ENCODE data around the gene SLC24A2. TPM values are rescaled to one million over a fixed set of nuclear protein-coding genes. Genes with fewer than 3 reads are reported as not detected.

Gene SLC24A2
- total RNA-seq, 1 experiment from 2014 or later: 8.0 TPM

- ChIA-PET POLR2A (no interaction called here), CTCF (no interaction called here)
- no peak for TF ChIP-seq NFATC4 (CRISPR knock-in tag; IDR thresholded peaks at IDR 0.05)
- TF ChIP-seq, protein P1, sequence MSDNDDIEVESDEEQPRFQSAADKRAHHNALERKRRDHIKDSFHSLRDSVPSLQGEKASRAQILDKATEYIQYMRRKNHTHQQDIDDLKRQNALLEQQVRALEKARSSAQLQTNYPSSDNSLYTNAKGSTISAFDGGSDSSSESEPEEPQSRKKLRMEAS (CRISPR knock-in tag; IDR thresholded peaks at IDR 0.05): no peak
- no peak for TF ChIP-seq ZNF416 (CRISPR knock-in tag; IDR thresholded peaks at IDR 0.05)
- TF ChIP-seq ZNF232 (CRISPR knock-in tag; IDR thresholded peaks at IDR 0.05): no peak
- TF ChIP-seq PRRX2 (CRISPR knock-in tag; IDR thresholded peaks at IDR 0.05): no peak
- no peak for TF ChIP-seq NFE2L1 (CRISPR knock-in tag; IDR thresholded peaks at IDR 0.05)
- TF ChIP-seq ZNF532 (CRISPR knock-in tag; IDR thresholded peaks at IDR 0.05; ENCODE audit: borderline replicate concordance): no peak
- TF ChIP-seq ZSCAN18 (CRISPR knock-in tag; IDR thresholded peaks at IDR 0.05): no peak
- no peak for TF ChIP-seq TEAD1 (CRISPR knock-in tag; IDR thresholded peaks at IDR 0.05)
- TF ChIP-seq GRHL2 (CRISPR knock-in tag; IDR thresholded peaks at IDR 0.05; ENCODE audit: insufficient replicate concordance, severe bottlenecking): no peak
- TF ChIP-seq ZNF317 (CRISPR knock-in tag; IDR thresholded peaks at IDR 0.05; ENCODE audit: borderline replicate concordance, low read depth): no peak
- no peak for TF ChIP-seq ELF4 (CRISPR knock-in tag; IDR thresholded peaks at IDR 0.05; ENCODE audit: low read depth)
- Mint-ChIP-seq H3K9me3 (peaks cover 27% of the 10 kb centered on the region), H3K4me1 (peaks cover 20% of the 10 kb centered on the region), H3K27me3 (ENCODE audit: low read depth) (no peaks in the 10 kb centered on the region), H3K27ac (no peak overlapping the region), H3K36me3 (peaks cover 26% of the 10 kb centered on the region), H3K4me3 (no peak overlapping the region)
- DNase-seq (ENCODE audit: low spot score): no peak
- no peak for ATAC-seq
These were observed 29.8 kb downstream of the SLC24A2 start for GRCh38 chr9:19759066-19759465.

DNA sequence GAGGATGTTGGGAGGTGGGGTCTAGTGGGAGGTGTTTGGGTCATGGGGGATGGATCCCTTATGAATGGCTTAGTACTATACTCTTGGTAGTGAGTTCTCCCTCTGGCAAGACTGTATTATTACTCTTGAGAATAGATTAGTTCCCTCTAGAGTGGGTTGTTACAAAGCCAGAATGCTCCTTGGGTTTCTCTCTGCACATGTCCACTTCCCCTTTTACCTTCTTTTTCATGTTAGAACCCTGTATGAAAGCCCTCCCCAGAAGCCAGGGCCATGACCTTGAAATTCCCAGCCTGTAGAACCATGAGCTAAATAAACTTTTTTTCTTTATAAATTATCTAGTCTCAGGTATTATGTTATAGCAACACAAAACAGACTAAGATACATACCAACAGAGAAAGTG, 31.1 kb downstream of the SLC24A2 start:
- no peaks in the 10 kb centered on the region for H3K27me3 Mint-ChIP-seq (ENCODE audit: low read depth)
- peaks cover 13% of the 10 kb centered on the region for H3K36me3 Mint-ChIP-seq
- no peak overlapping the region for H3K4me3 Mint-ChIP-seq
- ATAC-seq (no peak; the same call in 1 of the 2 replicates), DNase-seq (ENCODE audit: low spot score) (no peak)
- ChIA-PET CTCF (no interaction called here), POLR2A (no interaction called here)
- peaks cover 22% of the 10 kb centered on the region for H3K4me1 Mint-ChIP-seq
- H3K9me3 Mint-ChIP-seq: peaks cover 14% of the 10 kb centered on the region
- no peak overlapping the region for H3K27ac Mint-ChIP-seq
- TF ChIP-seq OVOL2 (CRISPR knock-in tag; IDR thresholded peaks at IDR 0.05; ENCODE audit: borderline replicate concordance) (no peak), SMAD4 (CRISPR knock-in tag; IDR thresholded peaks at IDR 0.05) (no peak), NFYB (CRISPR knock-in tag; conservative IDR thresholded peaks at IDR 0.05; ENCODE audit: low read depth) (no peak), TEAD4 (CRISPR knock-in tag; IDR thresholded peaks at IDR 0.05) (no peak), ZNF396 (CRISPR knock-in tag; IDR thresholded peaks at IDR 0.05; ENCODE audit: borderline replicate concordance) (no peak), USF1 (CRISPR knock-in tag; IDR thresholded peaks at IDR 0.05) (no peak), GRHL2 (CRISPR knock-in tag; IDR thresholded peaks at IDR 0.05; ENCODE audit: insufficient replicate concordance, severe bottlenecking) (no peak), FOXP1 (CRISPR knock-in tag; IDR thresholded peaks at IDR 0.05; ENCODE audit: borderline replicate concordance) (no peak), ZNF423 (CRISPR knock-in tag; IDR thresholded peaks at IDR 0.05) (no peak), IRF2 (CRISPR knock-in tag; IDR thresholded peaks at IDR 0.05; ENCODE audit: borderline replicate concordance, low read depth) (no peak), ATF1 (CRISPR knock-in tag; IDR thresholded peaks at IDR 0.05) (no peak), ZNF532 (CRISPR knock-in tag; IDR thresholded peaks at IDR 0.05; ENCODE audit: borderline replicate concordance) (no peak)
- TF ChIP-seq, protein P2, sequence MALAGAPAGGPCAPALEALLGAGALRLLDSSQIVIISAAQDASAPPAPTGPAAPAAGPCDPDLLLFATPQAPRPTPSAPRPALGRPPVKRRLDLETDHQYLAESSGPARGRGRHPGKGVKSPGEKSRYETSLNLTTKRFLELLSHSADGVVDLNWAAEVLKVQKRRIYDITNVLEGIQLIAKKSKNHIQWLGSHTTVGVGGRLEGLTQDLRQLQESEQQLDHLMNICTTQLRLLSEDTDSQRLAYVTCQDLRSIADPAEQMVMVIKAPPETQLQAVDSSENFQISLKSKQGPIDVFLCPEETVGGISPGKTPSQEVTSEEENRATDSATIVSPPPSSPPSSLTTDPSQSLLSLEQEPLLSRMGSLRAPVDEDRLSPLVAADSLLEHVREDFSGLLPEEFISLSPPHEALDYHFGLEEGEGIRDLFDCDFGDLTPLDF (CRISPR knock-in tag; IDR thresholded peaks at IDR 0.05): no peak
- TF ChIP-seq, protein P3, sequence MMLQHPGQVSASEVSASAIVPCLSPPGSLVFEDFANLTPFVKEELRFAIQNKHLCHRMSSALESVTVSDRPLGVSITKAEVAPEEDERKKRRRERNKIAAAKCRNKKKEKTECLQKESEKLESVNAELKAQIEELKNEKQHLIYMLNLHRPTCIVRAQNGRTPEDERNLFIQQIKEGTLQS (CRISPR knock-in tag; conservative IDR thresholded peaks at IDR 0.05): no peak
